Stomach (tissue), 4 donors: Measurements from ENCODE around the gene RD3L.

ENCODE experiments used
- CTCF ChIP-seq, 7 experiments: fragments of 450-650 bp in 4 of 7; fragments of 200-600 bp in 3 of 7; sonication (generic) in 3 of 7; IDR thresholded peaks; one replicate each; pipeline ENCODE4 v1.5.1; 2016 to 2019; ENCODE audit warnings: antibody characterized with exemption in 7 of 7, control low read depth in 2 of 7, mild to moderate bottlenecking in 1 of 7
- POLR2A ChIP-seq, 4 donors: fragments of 450-650 bp; IDR thresholded peaks; one replicate each; pipeline ENCODE4 v1.6.1; 2016; ENCODE audit warnings: antibody characterized with exemption in 4 of 4, control low read depth in 2 of 4, mild to moderate bottlenecking in 1 of 4, moderate library complexity in 1 of 4

DNA sequence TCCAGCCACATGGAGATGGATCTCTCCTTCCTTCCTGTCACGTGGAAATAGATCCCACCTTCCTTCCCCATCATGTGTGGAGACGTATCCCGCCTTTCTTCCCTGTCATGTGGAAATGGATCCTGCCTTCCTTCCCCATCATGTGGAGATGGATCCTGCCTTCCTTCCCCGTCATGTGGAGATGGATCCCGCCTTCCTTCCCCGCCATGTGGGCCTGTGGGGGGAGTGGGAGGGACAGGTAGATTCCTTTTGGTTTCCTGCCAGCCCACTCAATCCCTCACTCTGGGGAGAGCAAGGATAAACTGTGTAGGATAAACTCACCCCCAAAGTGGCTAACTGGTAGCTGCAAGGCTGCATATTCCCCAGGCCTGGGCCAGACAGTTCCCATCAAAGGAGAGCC, 45.8 kb downstream of the RD3L start:
- TF ChIP-seq CTCF (IDR thresholded peaks at IDR 0.05) (no peak), POLR2A (IDR thresholded peaks at IDR 0.05) (no peak)
